HEK293 (cell line): ENCODE results near the gene PORCN.

Source experiments
- CTCF ChIP-seq: fragments of 450-650 bp; formaldehyde crosslinking; IDR thresholded peaks from 2 replicates; pipeline ENCODE4 v1.5.1; 2016; ENCODE audit warnings: missing biosample characterization, missing genetic modification characterization
- GLI4 ChIP-seq: fragments of 450-650 bp; formaldehyde crosslinking; IDR thresholded peaks from 2 replicates; pipeline ENCODE4 v1.5.1; 2016; ENCODE audit warnings: missing biosample characterization, missing genetic modification characterization
- KLF10 ChIP-seq: fragments of 450-650 bp; IDR thresholded peaks from 2 replicates; pipeline ENCODE4 v1.5.1; 2018; ENCODE audit warnings: missing biosample characterization, mild to moderate bottlenecking, missing genetic modification characterization
- PRDM10 ChIP-seq: fragments of 450-650 bp; formaldehyde crosslinking; IDR thresholded peaks from 2 replicates; pipeline ENCODE4 v1.5.1; 2016; ENCODE audit warnings: missing biosample characterization, missing genetic modification characterization
- SALL2 ChIP-seq: fragments of 450-650 bp; formaldehyde crosslinking; IDR thresholded peaks from 2 replicates; pipeline ENCODE4 v1.5.0; 2017; ENCODE audit warnings: missing biosample characterization, mild to moderate bottlenecking, missing genetic modification characterization, borderline replicate concordance
- TRIM28 ChIP-seq: IDR thresholded peaks from 2 replicates; pipeline ENCODE4 v1.6.1; 2011; ENCODE audit warnings: low read length, control low read depth, borderline replicate concordance
- ZBTB48 ChIP-seq: fragments of 450-650 bp; formaldehyde crosslinking; IDR thresholded peaks from 2 replicates; pipeline ENCODE4 v1.5.1; 2016; ENCODE audit warnings: missing biosample characterization, missing genetic modification characterization
- ZNF174 ChIP-seq: fragments of 450-650 bp; formaldehyde crosslinking; IDR thresholded peaks from 2 replicates; pipeline ENCODE4 v1.5.0; 2017; ENCODE audit warnings: missing biosample characterization, mild to moderate bottlenecking, missing genetic modification characterization
- ZNF184 ChIP-seq: fragments of 450-650 bp; IDR thresholded peaks from 2 replicates; pipeline ENCODE4 v1.5.1; 2018; ENCODE audit warnings: missing biosample characterization, mild to moderate bottlenecking, missing genetic modification characterization
- ZNF2 ChIP-seq: fragments of 450-650 bp; formaldehyde crosslinking; IDR thresholded peaks from 2 replicates; pipeline ENCODE4 v1.5.1; 2016; ENCODE audit warnings: missing biosample characterization, missing genetic modification characterization
- ZNF248 ChIP-seq: fragments of 450-650 bp; formaldehyde crosslinking; IDR thresholded peaks from 2 replicates; pipeline ENCODE4 v1.5.1; 2017; ENCODE audit warnings: missing biosample characterization, missing genetic modification characterization
- ZNF280C ChIP-seq: fragments of 450-650 bp; formaldehyde crosslinking; IDR thresholded peaks from 2 replicates; pipeline ENCODE4 v1.5.1; 2016; ENCODE audit warnings: missing biosample characterization, missing genetic modification characterization
- ZNF311 ChIP-seq: fragments of 450-650 bp; formaldehyde crosslinking; IDR thresholded peaks from 2 replicates; pipeline ENCODE4 v1.5.1; 2017; ENCODE audit warnings: missing biosample characterization, missing genetic modification characterization, borderline replicate concordance
- ZNF350 ChIP-seq: fragments of 450-650 bp; formaldehyde crosslinking; IDR thresholded peaks from 2 replicates; pipeline ENCODE4 v1.5.0; 2017; ENCODE audit warnings: missing biosample characterization, mild to moderate bottlenecking, missing genetic modification characterization
- ZNF354C ChIP-seq: fragments of 450-650 bp; formaldehyde crosslinking; IDR thresholded peaks from 2 replicates; pipeline ENCODE4 v1.5.1; 2016; ENCODE audit warnings: missing biosample characterization, missing genetic modification characterization, low read depth, borderline replicate concordance
- ZNF394 ChIP-seq: fragments of 450-650 bp; formaldehyde crosslinking; IDR thresholded peaks from 2 replicates; pipeline ENCODE4 v1.5.1; 2016; ENCODE audit warnings: missing biosample characterization, missing genetic modification characterization, mild to moderate bottlenecking, moderate library complexity, borderline replicate concordance
- ZNF501 ChIP-seq: fragments of 450-650 bp; formaldehyde crosslinking; IDR thresholded peaks from 2 replicates; pipeline ENCODE4 v1.5.1; 2016; ENCODE audit warnings: missing biosample characterization, missing genetic modification characterization
- ZNF561 ChIP-seq: fragments of 450-650 bp; IDR thresholded peaks from 2 replicates; pipeline ENCODE4 v1.5.1; 2018; ENCODE audit warnings: missing biosample characterization, missing genetic modification characterization, borderline replicate concordance
- ZNF580 ChIP-seq: fragments of 450-650 bp; formaldehyde crosslinking; IDR thresholded peaks from 2 replicates; pipeline ENCODE4 v1.5.1; 2016; ENCODE audit warnings: missing biosample characterization, missing genetic modification characterization
- ZNF600 ChIP-seq: fragments of 450-650 bp; formaldehyde crosslinking; IDR thresholded peaks from 2 replicates; pipeline ENCODE4 v1.5.1; 2016; ENCODE audit warnings: missing biosample characterization, missing genetic modification characterization
- ZNF639 ChIP-seq: fragments of 450-650 bp; formaldehyde crosslinking; IDR thresholded peaks from 2 replicates; pipeline ENCODE4 v1.5.1; 2016; ENCODE audit warnings: missing biosample characterization, missing genetic modification characterization
- ZNF777 ChIP-seq: fragments of 450-650 bp; formaldehyde crosslinking; IDR thresholded peaks from 2 replicates; pipeline ENCODE4 v1.5.1; 2017; ENCODE audit warnings: missing biosample characterization, missing genetic modification characterization, borderline replicate concordance
- TF ChIP-seq, protein P1 (sequence below): IDR thresholded peaks from 2 replicates; pipeline ENCODE4 v1.6.1; 2011; ENCODE audit warnings: mild to moderate bottlenecking, low read depth, low read length, borderline replicate concordance
- TF ChIP-seq, protein P2 (sequence below): fragments of 450-650 bp; formaldehyde crosslinking; IDR thresholded peaks from 2 replicates; pipeline ENCODE4 v1.5.0; 2017; ENCODE audit warnings: missing biosample characterization, missing genetic modification characterization, borderline replicate concordance

Gene PORCN

GRCh38 chrX:48539345-48540027 lies 30.7 kb downstream of the PORCN start, which contains the start of gene TBC1D25 (continued):
- TF ChIP-seq ZNF174 (tag by site-specific recombination) (no peak), ZNF580 (tag by site-specific recombination) (0 out of 2 replicates have a peak, but pooled peaks have one; percentile 10), ZNF248 (tag by site-specific recombination) (no peak), ZNF354C (tag by site-specific recombination) (no peak), ZBTB48 (tag by site-specific recombination) (peak; percentile 36; the same call in 1 of the 2 replicates), GLI4 (tag by site-specific recombination) (peak; percentile 78; the same call in 1 of the 2 replicates), ZNF561 (tag by site-specific recombination) (no peak), ZNF501 (tag by site-specific recombination) (peak; percentile 90), ZNF280C (tag by site-specific recombination) (no peak), ZNF311 (no peak), CTCF (tag by site-specific recombination) (peak; percentile 81), ZNF184 (tag by site-specific recombination) (no peak), ZNF639 (tag by site-specific recombination) (no peak), ZNF600 (peak; percentile 76), ZNF777 (tag by site-specific recombination) (no peak), ZNF2 (tag by site-specific recombination) (peak; percentile 46; the same call in 1 of the 2 replicates), PRDM10 (peak; percentile 72), SALL2 (tag by site-specific recombination) (no peak), TRIM28 (no peak), ZNF394 (peak; percentile 34; the same call in 1 of the 2 replicates), KLF10 (peak; percentile 93), ZNF350 (no peak)
- TF ChIP-seq, protein P1, sequence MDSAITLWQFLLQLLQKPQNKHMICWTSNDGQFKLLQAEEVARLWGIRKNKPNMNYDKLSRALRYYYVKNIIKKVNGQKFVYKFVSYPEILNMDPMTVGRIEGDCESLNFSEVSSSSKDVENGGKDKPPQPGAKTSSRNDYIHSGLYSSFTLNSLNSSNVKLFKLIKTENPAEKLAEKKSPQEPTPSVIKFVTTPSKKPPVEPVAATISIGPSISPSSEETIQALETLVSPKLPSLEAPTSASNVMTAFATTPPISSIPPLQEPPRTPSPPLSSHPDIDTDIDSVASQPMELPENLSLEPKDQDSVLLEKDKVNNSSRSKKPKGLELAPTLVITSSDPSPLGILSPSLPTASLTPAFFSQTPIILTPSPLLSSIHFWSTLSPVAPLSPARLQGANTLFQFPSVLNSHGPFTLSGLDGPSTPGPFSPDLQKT, result no peak
- TF ChIP-seq, protein P2, sequence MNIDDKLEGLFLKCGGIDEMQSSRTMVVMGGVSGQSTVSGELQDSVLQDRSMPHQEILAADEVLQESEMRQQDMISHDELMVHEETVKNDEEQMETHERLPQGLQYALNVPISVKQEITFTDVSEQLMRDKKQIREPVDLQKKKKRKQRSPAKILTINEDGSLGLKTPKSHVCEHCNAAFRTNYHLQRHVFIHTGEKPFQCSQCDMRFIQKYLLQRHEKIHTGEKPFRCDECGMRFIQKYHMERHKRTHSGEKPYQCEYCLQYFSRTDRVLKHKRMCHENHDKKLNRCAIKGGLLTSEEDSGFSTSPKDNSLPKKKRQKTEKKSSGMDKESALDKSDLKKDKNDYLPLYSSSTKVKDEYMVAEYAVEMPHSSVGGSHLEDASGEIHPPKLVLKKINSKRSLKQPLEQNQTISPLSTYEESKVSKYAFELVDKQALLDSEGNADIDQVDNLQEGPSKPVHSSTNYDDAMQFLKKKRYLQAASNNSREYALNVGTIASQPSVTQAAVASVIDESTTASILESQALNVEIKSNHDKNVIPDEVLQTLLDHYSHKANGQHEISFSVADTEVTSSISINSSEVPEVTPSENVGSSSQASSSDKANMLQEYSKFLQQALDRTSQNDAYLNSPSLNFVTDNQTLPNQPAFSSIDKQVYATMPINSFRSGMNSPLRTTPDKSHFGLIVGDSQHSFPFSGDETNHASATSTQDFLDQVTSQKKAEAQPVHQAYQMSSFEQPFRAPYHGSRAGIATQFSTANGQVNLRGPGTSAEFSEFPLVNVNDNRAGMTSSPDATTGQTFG (tag by site-specific recombination), result no peak
